DND-41 (cell line): ENCODE measurements around the gene PIEZO2.

ENCODE experiments used
- ATAC-seq: fragments of 200-7000 bp; cut with Tn5 transposase; 3 replicates; pipeline ENCODE4 v1.9.1; 2021; ENCODE audit warnings: low read depth; ENCODE audit not compliant: insufficient read depth
- DNase-seq: peaks from one replicate; pipeline ENCODE4 v3.0.0-alpha.2; 2020
- H2AFZ ChIP-seq: 2 replicates; pipeline ENCODE4 v1.6.0; 2012; ENCODE audit warnings: low read depth, low read length
- H3K27ac ChIP-seq: 2 replicates; pipeline ENCODE4 v1.5.1; 2012; ENCODE audit warnings: low read length, inconsistent platforms
- H3K27me3 ChIP-seq: fragments of 200-600 bp; sonication (generic); 2 replicates; pipeline ENCODE4 v1.6.0; 2012; ENCODE audit warnings: low read length, mild to moderate bottlenecking, inconsistent platforms; ENCODE audit not compliant: insufficient read depth, poor library complexity
- H3K36me3 ChIP-seq: 2 replicates; pipeline ENCODE4 v1.5.1; 2012; ENCODE audit warnings: low read length, inconsistent platforms; ENCODE audit not compliant: insufficient read depth
- H3K4me1 ChIP-seq: 2 replicates; pipeline ENCODE4 v1.5.1; 2012; ENCODE audit warnings: mild to moderate bottlenecking, low read length; ENCODE audit not compliant: insufficient read depth
- H3K4me2 ChIP-seq: 2 replicates; pipeline ENCODE4 v1.6.0; 2012; ENCODE audit warnings: mild to moderate bottlenecking, moderate library complexity, low read length, inconsistent platforms; ENCODE audit not compliant: insufficient read depth
- H3K4me3 ChIP-seq, 2 experiments: fragments of 200-600 bp in 1 of 2; shearing (Covaris generic) in 1 of 2; 2 replicates each; pipeline ENCODE4 v1.5.1; 2012 to 2016; ENCODE audit warnings: inconsistent platforms in 2 of 2, low read length in 2 of 2, mild to moderate bottlenecking in 2 of 2, low read depth in 1 of 2, moderate library complexity in 1 of 2
- H3K79me2 ChIP-seq: 2 replicates; pipeline ENCODE4 v1.6.0; 2012; ENCODE audit warnings: low read length, inconsistent platforms; ENCODE audit not compliant: insufficient read depth
- H3K9ac ChIP-seq: 2 replicates; pipeline ENCODE4 v1.6.0; 2012; ENCODE audit warnings: low read depth, mild to moderate bottlenecking, inconsistent platforms, low read length, moderate library complexity
- H3K9me3 ChIP-seq: 2 replicates; pipeline ENCODE4 v1.5.1; 2012; ENCODE audit warnings: low read length, moderate library complexity, mild to moderate bottlenecking, inconsistent platforms; ENCODE audit not compliant: insufficient read depth, severe bottlenecking
- H4K20me1 ChIP-seq: 2 replicates; pipeline ENCODE4 v1.6.0; 2012; ENCODE audit warnings: low read length; ENCODE audit not compliant: insufficient read depth
- EZH2 ChIP-seq: IDR thresholded peaks from 3 replicates; pipeline ENCODE4 v1.6.1; 2012; ENCODE audit warnings: borderline replicate concordance, low read depth, mild to moderate bottlenecking, moderate library complexity, low read length, inconsistent platforms; ENCODE audit not compliant: severe bottlenecking
- TF ChIP-seq, protein P1 (sequence below): IDR thresholded peaks from 2 replicates; pipeline ENCODE4 v1.5.1; 2012; ENCODE audit warnings: borderline replicate concordance, low read length, moderate library complexity, mild to moderate bottlenecking; ENCODE audit not compliant: poor library complexity, severe bottlenecking; ENCODE audit errors: extremely low read depth

The PIEZO2 gene

DNA sequence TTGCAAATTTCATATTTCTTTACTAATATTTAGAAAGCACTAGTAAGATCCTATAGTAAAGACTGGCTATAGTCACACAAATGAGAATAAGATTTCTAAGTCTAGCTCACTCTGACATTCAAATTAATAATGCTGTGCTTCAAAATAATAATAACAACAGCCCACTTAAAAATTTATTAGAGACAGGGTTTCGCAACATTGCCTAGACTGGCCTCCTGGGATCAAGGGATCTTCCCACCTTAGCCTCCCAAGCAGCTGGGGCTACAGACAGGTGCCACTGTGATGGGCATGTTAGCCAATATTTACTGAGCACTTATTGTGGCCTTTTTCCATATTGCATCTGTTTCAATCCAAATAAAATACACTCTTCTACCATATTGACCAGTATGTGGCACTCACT, 96.1 kb downstream of the PIEZO2 start:
- Histone ChIP-seq H3K9me3 (no peaks in the 10 kb centered on the region), H3K4me2 (no peak overlapping the region), H3K27me3 (no peaks in the 10 kb centered on the region), H3K4me3 (no peak overlapping the region), H3K27ac (no peak overlapping the region), H3K79me2 (no peaks in the 10 kb centered on the region), H3K9ac (no peak overlapping the region), H2AFZ (no peak overlapping the region), H3K4me1 (no peaks in the 10 kb centered on the region), H4K20me1 (no peaks in the 10 kb centered on the region), H3K36me3 (no peaks in the 10 kb centered on the region)
- DNase-seq (no peak), ATAC-seq (no peak)
- TF ChIP-seq, protein P1, sequence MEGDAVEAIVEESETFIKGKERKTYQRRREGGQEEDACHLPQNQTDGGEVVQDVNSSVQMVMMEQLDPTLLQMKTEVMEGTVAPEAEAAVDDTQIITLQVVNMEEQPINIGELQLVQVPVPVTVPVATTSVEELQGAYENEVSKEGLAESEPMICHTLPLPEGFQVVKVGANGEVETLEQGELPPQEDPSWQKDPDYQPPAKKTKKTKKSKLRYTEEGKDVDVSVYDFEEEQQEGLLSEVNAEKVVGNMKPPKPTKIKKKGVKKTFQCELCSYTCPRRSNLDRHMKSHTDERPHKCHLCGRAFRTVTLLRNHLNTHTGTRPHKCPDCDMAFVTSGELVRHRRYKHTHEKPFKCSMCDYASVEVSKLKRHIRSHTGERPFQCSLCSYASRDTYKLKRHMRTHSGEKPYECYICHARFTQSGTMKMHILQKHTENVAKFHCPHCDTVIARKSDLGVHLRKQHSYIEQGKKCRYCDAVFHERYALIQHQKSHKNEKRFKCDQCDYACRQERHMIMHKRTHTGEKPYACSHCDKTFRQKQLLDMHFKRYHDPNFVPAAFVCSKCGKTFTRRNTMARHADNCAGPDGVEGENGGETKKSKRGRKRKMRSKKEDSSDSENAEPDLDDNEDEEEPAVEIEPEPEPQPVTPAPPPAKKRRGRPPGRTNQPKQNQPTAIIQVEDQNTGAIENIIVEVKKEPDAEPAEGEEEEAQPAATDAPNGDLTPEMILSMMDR: no peak
- TF ChIP-seq EZH2: no peak

DNA sequence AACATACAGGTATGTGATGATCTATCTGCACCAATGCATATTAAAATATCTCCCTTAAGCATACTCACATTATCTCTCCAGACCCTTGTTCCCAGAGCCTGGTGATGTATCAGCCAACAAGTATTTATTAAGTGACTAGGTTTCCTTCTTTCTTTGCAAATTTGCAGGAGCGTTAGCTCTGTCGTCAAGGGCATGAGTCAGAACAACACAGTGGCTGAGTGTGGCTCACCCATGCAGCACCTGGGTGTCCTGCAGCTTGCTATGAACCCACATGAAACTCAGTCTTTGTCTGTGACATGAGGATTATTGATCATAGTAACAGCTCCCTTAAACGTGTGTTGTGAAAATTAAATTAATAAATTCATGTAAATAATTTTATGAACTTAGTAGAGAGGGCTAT, 96.6 kb downstream of the PIEZO2 start:
- no peak overlapping the region for H3K9ac ChIP-seq
- H3K4me3 ChIP-seq: no peak overlapping the region
- H3K4me1 ChIP-seq: no peaks in the 10 kb centered on the region
- no peak overlapping the region for H2AFZ ChIP-seq
- no peaks in the 10 kb centered on the region for H3K9me3 ChIP-seq
- H3K27ac ChIP-seq: no peak overlapping the region
- no peaks in the 10 kb centered on the region for H4K20me1 ChIP-seq
- H3K4me2 ChIP-seq: no peak overlapping the region
- H3K36me3 ChIP-seq: no peaks in the 10 kb centered on the region
- DNase-seq (no peak), ATAC-seq (no peak)
- TF ChIP-seq, protein P1: no peak
- H3K79me2 ChIP-seq: no peaks in the 10 kb centered on the region
- H3K27me3 ChIP-seq: no peaks in the 10 kb centered on the region

DNA sequence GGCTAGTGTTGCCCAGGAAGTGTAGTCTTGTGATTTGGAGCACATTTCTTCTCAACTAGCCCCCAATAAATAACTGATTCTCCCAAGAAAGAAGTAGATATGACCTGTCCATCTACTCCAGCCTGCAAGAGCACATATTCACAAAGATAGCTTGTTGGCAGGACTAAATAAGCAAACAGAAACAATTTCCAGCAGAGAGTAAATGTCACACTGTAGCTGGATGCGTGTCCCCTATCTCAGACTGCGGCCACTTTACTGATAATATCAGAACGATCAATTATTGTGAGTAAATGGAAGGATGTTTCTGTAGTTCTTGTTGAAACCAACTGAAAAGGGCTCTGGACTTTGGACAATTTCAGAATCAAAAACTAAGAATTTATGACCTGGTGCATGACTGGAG, 97.9 kb downstream of the PIEZO2 start:
- Histone ChIP-seq H3K4me3 (no peak overlapping the region), H3K4me1 (no peaks in the 10 kb centered on the region), H3K79me2 (no peaks in the 10 kb centered on the region), H3K27ac (no peak overlapping the region), H3K4me2 (no peak overlapping the region), H2AFZ (no peak overlapping the region), H3K9me3 (no peaks in the 10 kb centered on the region), H4K20me1 (no peaks in the 10 kb centered on the region), H3K9ac (no peak overlapping the region), H3K36me3 (no peaks in the 10 kb centered on the region), H3K27me3 (no peaks in the 10 kb centered on the region)
- DNase-seq: no peak
- TF ChIP-seq EZH2: no peak
- TF ChIP-seq, protein P1: no peak
- ATAC-seq: no peak

DNA sequence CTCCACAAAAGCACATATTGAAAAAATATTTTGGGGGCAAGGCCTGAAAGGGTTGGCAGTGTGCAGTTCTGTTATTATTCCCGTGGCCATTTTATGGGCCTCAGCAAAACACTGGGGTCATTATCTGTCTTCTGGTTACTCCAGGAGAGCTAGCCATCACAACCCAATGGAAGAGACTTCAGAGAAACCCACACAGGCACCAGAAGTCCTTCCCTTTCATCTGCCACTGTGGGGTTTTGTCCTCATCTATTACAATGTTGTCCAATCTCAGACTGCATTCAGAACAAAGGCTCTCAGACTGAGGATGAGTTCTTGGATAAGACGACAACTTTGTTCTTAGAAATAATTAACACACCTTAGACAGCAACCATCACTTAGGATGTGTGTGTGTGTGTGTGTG, 98.4 kb downstream of the PIEZO2 start:
- Histone ChIP-seq H3K27me3 (no peaks in the 10 kb centered on the region), H3K79me2 (no peaks in the 10 kb centered on the region), H3K27ac (no peak overlapping the region), H3K9me3 (no peaks in the 10 kb centered on the region), H4K20me1 (no peaks in the 10 kb centered on the region), H3K4me1 (no peaks in the 10 kb centered on the region), H3K36me3 (no peaks in the 10 kb centered on the region), H3K4me2 (no peak overlapping the region), H2AFZ (no peak overlapping the region), H3K4me3 (no peak overlapping the region), H3K9ac (no peak overlapping the region)
- TF ChIP-seq, protein P1: no peak
- TF ChIP-seq EZH2: no peak
- DNase-seq (no peak), ATAC-seq (no peak)
